ENCODE results near the gene ZNF75A. TPM values are rescaled to one million over a fixed set of nuclear protein-coding genes. Genes with fewer than 3 reads are reported as not detected.

ZNF75A gene
- total RNA-seq, 5 donors from 2014 or later (not counting 1 experiment from before 2014, with no cell fraction given), result 46.0 to 68.7 (median 60.3) TPM

- H3K4me1 ChIP-seq (ENCODE audit: control insufficient read depth in 1 of 2, extremely low read depth in 1 of 2, insufficient read depth in 2 of 2, low read length in 2 of 2), result peaks cover 5 to 17% of the 10 kb centered on the region in 2 experiments
- H3K27me3 ChIP-seq (replicated peaks in 1 of 2; ENCODE audit: control insufficient read depth in 2 of 2, extremely low read depth in 1 of 2, insufficient read depth in 2 of 2, low read length in 1 of 2), result no peaks in the 10 kb centered on the region
- H3K27me3 Mint-ChIP-seq, result no peaks in the 10 kb centered on the region
- H3K36me3 ChIP-seq (ENCODE audit: control insufficient read depth in 2 of 2, extremely low read depth in 1 of 2, insufficient read depth in 1 of 2, low read length in 1 of 2), result peaks cover 3 to 18% of the 10 kb centered on the region in 2 donors
- DNase-seq (no peak), ATAC-seq (replicated peaks in 1 of 4) (no peak)
- no peak overlapping the region for H3K27ac ChIP-seq (ENCODE audit: low read length)
- H3K36me3 Mint-ChIP-seq, result peaks cover 55% of the 10 kb centered on the region
- ChIA-PET CTCF (no interaction called here), POLR2A (interaction anchor here in 1 of 2 donors (0.5 kb wide), 1 partner anchor 43 kb away, joined by 3 read pairs; no protein-coding TSS in a partner anchor)
- H3K27ac Mint-ChIP-seq, result peak overlapping the region; percentile 65 to 80
- peak overlapping the region in 1 of 2 donors; percentile 96 for H3K4me3 ChIP-seq (ENCODE audit: control insufficient read depth in 1 of 2, extremely low read depth in 1 of 2, low read length in 1 of 2)
- WGBS (ENCODE audit: insufficient coverage), result 80% methylated on average over 1 of the region's 4 CpGs
- peak overlapping the region; percentile 78 to 81 (median 80) for H3K4me3 Mint-ChIP-seq
- peaks cover 13 to 48% (median 43%) of the 10 kb centered on the region in 3 donors for H3K9me3 Mint-ChIP-seq
- H3K9me3 ChIP-seq, result peaks cover 16% of the 10 kb centered on the region
- peaks cover 7 to 30% (median 22%) of the 10 kb centered on the region in 3 donors for H3K4me1 Mint-ChIP-seq
These were observed 927 bp upstream of the ZNF75A start for GRCh38 chr16:3304370-3304769.

GRCh38 chr16:3306078-3306477, 781 bp downstream of the ZNF75A start:
- DNase-seq (no peak), ATAC-seq (replicated peaks in 1 of 4) (no peak)
- Histone ChIP-seq H3K4me1 (ENCODE audit: control insufficient read depth in 1 of 2, extremely low read depth in 1 of 2, insufficient read depth in 2 of 2, low read length in 2 of 2) (peaks cover 5 to 17% of the 10 kb centered on the region in 2 experiments), H3K4me3 (ENCODE audit: control insufficient read depth in 1 of 2, extremely low read depth in 1 of 2, low read length in 1 of 2) (peak overlapping the region; percentile 93 to 96), H3K27ac (ENCODE audit: low read length) (peak overlapping the region; percentile 91), H3K27me3 (replicated peaks in 1 of 2; ENCODE audit: control insufficient read depth in 2 of 2, extremely low read depth in 1 of 2, insufficient read depth in 2 of 2, low read length in 1 of 2) (no peaks in the 10 kb centered on the region), H3K9me3 (peaks cover 15% of the 10 kb centered on the region), H3K36me3 (ENCODE audit: control insufficient read depth in 2 of 2, extremely low read depth in 1 of 2, insufficient read depth in 1 of 2, low read length in 1 of 2) (peaks cover 11 to 20% of the 10 kb centered on the region in 2 donors)
- POLR2A ChIA-PET, result no interaction called here
- CTCF ChIA-PET, result no interaction called here
- H3K27me3 Mint-ChIP-seq, result no peaks in the 10 kb centered on the region
- peaks cover 7 to 30% (median 22%) of the 10 kb centered on the region in 3 donors for H3K4me1 Mint-ChIP-seq
- peaks cover 52% of the 10 kb centered on the region for H3K36me3 Mint-ChIP-seq
- H3K4me3 Mint-ChIP-seq, result peak overlapping the region; percentile 78 to 81 (median 80)
- peaks cover 11 to 37% (median 29%) of the 10 kb centered on the region in 3 donors for H3K9me3 Mint-ChIP-seq
- H3K27ac Mint-ChIP-seq, result peak overlapping the region; percentile 69 to 76
- WGBS (ENCODE audit: insufficient coverage), result 46% methylated on average over 5 of the region's 11 CpGs

GRCh38 chr16:3311496-3311895, 6.2 kb downstream of the ZNF75A start:
- H3K27ac Mint-ChIP-seq, result no peak overlapping the region
- H3K4me1 Mint-ChIP-seq, result peaks cover 7 to 12% (median 8%) of the 10 kb centered on the region in 3 donors
- DNase-seq (no peak), ATAC-seq (replicated peaks in 1 of 4) (no peak)
- POLR2A ChIA-PET, result interaction anchor here in 1 of 2 donors (0.6 kb wide), 1 partner anchor 228 kb away, joined by 3 read pairs; no protein-coding TSS in a partner anchor
- H3K9me3 Mint-ChIP-seq, result peaks cover 29 to 58% (median 53%) of the 10 kb centered on the region in 3 donors
- Histone ChIP-seq H3K4me1 (ENCODE audit: control insufficient read depth in 1 of 2, extremely low read depth in 1 of 2, insufficient read depth in 2 of 2, low read length in 2 of 2) (peaks cover 0 to 1% of the 10 kb centered on the region in 2 experiments), H3K27me3 (replicated peaks in 1 of 2; ENCODE audit: control insufficient read depth in 2 of 2, extremely low read depth in 1 of 2, insufficient read depth in 2 of 2, low read length in 1 of 2) (no peaks in the 10 kb centered on the region), H3K36me3 (ENCODE audit: control insufficient read depth in 2 of 2, extremely low read depth in 1 of 2, insufficient read depth in 1 of 2, low read length in 1 of 2) (peaks cover 20 to 41% of the 10 kb centered on the region in 2 donors), H3K27ac (ENCODE audit: low read length) (no peak overlapping the region), H3K4me3 (ENCODE audit: control insufficient read depth in 1 of 2, extremely low read depth in 1 of 2, low read length in 1 of 2) (no peak overlapping the region), H3K9me3 (peaks cover 18% of the 10 kb centered on the region)
- WGBS (ENCODE audit: insufficient coverage), result 94% methylated on average over 3 of the region's 4 CpGs
- no peak overlapping the region for H3K4me3 Mint-ChIP-seq
- CTCF ChIA-PET, result no interaction called here
- no peaks in the 10 kb centered on the region for H3K27me3 Mint-ChIP-seq
- H3K36me3 Mint-ChIP-seq, result peaks cover 81% of the 10 kb centered on the region

GRCh38 chr16:3317315-3317999, 12.2 kb downstream of the ZNF75A start:
- H3K27ac Mint-ChIP-seq, result no peak overlapping the region
- no peaks in the 10 kb centered on the region for H3K4me1 Mint-ChIP-seq
- peak in 1 of 35 experiments; percentile 7 for DNase-seq
- no peak for ATAC-seq (replicated peaks in 1 of 4)
- ChIA-PET POLR2A (no interaction called here), CTCF (interaction anchor here in 1 of 2 donors (0.6 kb wide), 1 partner anchor 301 kb away, joined by 3 read pairs; no protein-coding TSS in a partner anchor)
- no peak overlapping the region for H3K4me3 Mint-ChIP-seq
- H3K4me3 ChIP-seq (ENCODE audit: control insufficient read depth in 1 of 2, extremely low read depth in 1 of 2, low read length in 1 of 2), result peak overlapping the region in 1 of 2 donors; percentile 35
- no peak overlapping the region for H3K27ac ChIP-seq (ENCODE audit: low read length)
- H3K36me3 Mint-ChIP-seq, result peaks cover 73% of the 10 kb centered on the region
- H3K27me3 ChIP-seq (replicated peaks in 1 of 2; ENCODE audit: control insufficient read depth in 2 of 2, extremely low read depth in 1 of 2, insufficient read depth in 2 of 2, low read length in 1 of 2), result no peaks in the 10 kb centered on the region
- no peaks in the 10 kb centered on the region for H3K27me3 Mint-ChIP-seq
- 100% methylated on average over 1 of the region's 3 CpGs for WGBS (ENCODE audit: insufficient coverage)
- H3K4me1 ChIP-seq (ENCODE audit: control insufficient read depth in 1 of 2, extremely low read depth in 1 of 2, insufficient read depth in 2 of 2, low read length in 2 of 2), result no peaks in the 10 kb centered on the region
- H3K36me3 ChIP-seq (ENCODE audit: control insufficient read depth in 2 of 2, extremely low read depth in 1 of 2, insufficient read depth in 1 of 2, low read length in 1 of 2), result peaks cover 10 to 37% of the 10 kb centered on the region in 2 donors
- H3K9me3 Mint-ChIP-seq, result peaks cover 32 to 77% (median 68%) of the 10 kb centered on the region in 3 donors
- H3K9me3 ChIP-seq, result peaks cover 41% of the 10 kb centered on the region

GRCh38 chr16:3321816-3322215, 16.5 kb downstream of the ZNF75A start:
- H3K36me3 Mint-ChIP-seq, result peaks cover 46% of the 10 kb centered on the region
- POLR2A ChIA-PET, result no interaction called here
- H3K27ac ChIP-seq (ENCODE audit: low read length), result no peak overlapping the region
- H3K4me1 ChIP-seq (ENCODE audit: control insufficient read depth in 1 of 2, extremely low read depth in 1 of 2, insufficient read depth in 2 of 2, low read length in 2 of 2), result no peaks in the 10 kb centered on the region
- H3K4me3 ChIP-seq (ENCODE audit: control insufficient read depth in 1 of 2, extremely low read depth in 1 of 2, low read length in 1 of 2), result no peak overlapping the region
- CTCF ChIA-PET, result no interaction called here
- peaks cover 0 to 13% of the 10 kb centered on the region in 2 donors for H3K36me3 ChIP-seq (ENCODE audit: control insufficient read depth in 2 of 2, extremely low read depth in 1 of 2, insufficient read depth in 1 of 2, low read length in 1 of 2)
- peaks cover 19 to 57% (median 51%) of the 10 kb centered on the region in 3 donors for H3K9me3 Mint-ChIP-seq
- no peaks in the 10 kb centered on the region for H3K4me1 Mint-ChIP-seq
- WGBS (ENCODE audit: insufficient coverage), result no CpG with 5 or more reads among the region's 2 CpGs
- no peak overlapping the region for H3K4me3 Mint-ChIP-seq
- no peak overlapping the region for H3K27ac Mint-ChIP-seq
- no peaks in the 10 kb centered on the region for H3K27me3 Mint-ChIP-seq
- H3K27me3 ChIP-seq (replicated peaks in 1 of 2; ENCODE audit: control insufficient read depth in 2 of 2, extremely low read depth in 1 of 2, insufficient read depth in 2 of 2, low read length in 1 of 2), result no peaks in the 10 kb centered on the region
- no peak for DNase-seq
- H3K9me3 ChIP-seq, result peaks cover 27% of the 10 kb centered on the region
- no peak for ATAC-seq (replicated peaks in 1 of 4)

GRCh38 chr16:3327514-3327913, 22.2 kb downstream of the ZNF75A start:
- Histone ChIP-seq H3K27ac (ENCODE audit: low read length) (no peak overlapping the region), H3K9me3 (peaks cover 3% of the 10 kb centered on the region), H3K4me3 (ENCODE audit: control insufficient read depth in 1 of 2, extremely low read depth in 1 of 2, low read length in 1 of 2) (no peak overlapping the region), H3K27me3 (replicated peaks in 1 of 2; ENCODE audit: control insufficient read depth in 2 of 2, extremely low read depth in 1 of 2, insufficient read depth in 2 of 2, low read length in 1 of 2) (no peaks in the 10 kb centered on the region), H3K36me3 (ENCODE audit: control insufficient read depth in 2 of 2, extremely low read depth in 1 of 2, insufficient read depth in 1 of 2, low read length in 1 of 2) (no peaks in the 10 kb centered on the region), H3K4me1 (ENCODE audit: control insufficient read depth in 1 of 2, extremely low read depth in 1 of 2, insufficient read depth in 2 of 2, low read length in 2 of 2) (no peaks in the 10 kb centered on the region)
- Mint-ChIP-seq H3K36me3 (peaks cover 19% of the 10 kb centered on the region), H3K4me3 (no peak overlapping the region), H3K27me3 (no peaks in the 10 kb centered on the region), H3K4me1 (no peaks in the 10 kb centered on the region), H3K27ac (no peak overlapping the region), H3K9me3 (peaks cover 9 to 33% (median 23%) of the 10 kb centered on the region in 3 donors)
- WGBS (ENCODE audit: insufficient coverage), result no CpG with 5 or more reads among the region's 4 CpGs
- CTCF ChIA-PET, result no interaction called here
- DNase-seq (no peak), ATAC-seq (replicated peaks in 1 of 4) (no peak)
- POLR2A ChIA-PET, result no interaction called here

Data from T-cell (primary cell).